Coronary artery (tissue), 2 donors: ENCODE measurements around the gene HPSE2.

Source experiments
- DNase-seq: peaks from one replicate; pipeline ENCODE4 v3.0.0-alpha.2; 2017; ENCODE audit warnings: low spot score
- H3K27ac ChIP-seq, 2 donors: fragments of 200-600 bp; sonication (generic); one replicate each; pipeline ENCODE4 v1.5.1; 2016 to 2019
- H3K4me3 ChIP-seq: fragments of 200-600 bp; sonication (generic); 2 replicates; pipeline ENCODE4 v1.5.1; 2016; ENCODE audit warnings: mild to moderate bottlenecking, moderate library complexity
- CTCF ChIP-seq: fragments of 200-600 bp; sonication (generic); IDR thresholded peaks from one replicate; pipeline ENCODE4 v1.5.1; 2019; ENCODE audit warnings: antibody characterized with exemption

HPSE2 gene

GRCh38 chr10:98920807-98921206 is 314.8 kb downstream of the HPSE2 start:
- TF ChIP-seq CTCF, result no peak
- no peak for DNase-seq
- Histone ChIP-seq H3K27ac (no peak overlapping the region), H3K4me3 (no peak overlapping the region)

GRCh38 chr10:98920360-98920759 is 315.3 kb downstream of the HPSE2 start:
- no peak for TF ChIP-seq CTCF
- H3K27ac ChIP-seq, result no peak overlapping the region
- H3K4me3 ChIP-seq, result no peak overlapping the region
- DNase-seq, result no peak

- H3K27ac ChIP-seq, result no peak overlapping the region
- H3K4me3 ChIP-seq, result no peak overlapping the region
- no peak for DNase-seq
- no peak for TF ChIP-seq CTCF
Observed at GRCh38 chr10:98919899-98920298, 315.8 kb downstream of the HPSE2 start.

GRCh38 chr10:98917828-98918227 is 317.8 kb downstream of the HPSE2 start:
- Histone ChIP-seq H3K27ac (no peak overlapping the region), H3K4me3 (no peak overlapping the region)
- no peak for DNase-seq
- no peak for TF ChIP-seq CTCF

GRCh38 chr10:98916526-98917125 is 319.0 kb downstream of the HPSE2 start:
- Histone ChIP-seq H3K27ac (no peak overlapping the region), H3K4me3 (no peak overlapping the region)
- no peak for TF ChIP-seq CTCF
- no peak for DNase-seq

- H3K4me3 ChIP-seq, result no peak overlapping the region
- H3K27ac ChIP-seq, result no peak overlapping the region
- no peak for DNase-seq
- no peak for TF ChIP-seq CTCF
Observed at GRCh38 chr10:98915911-98916310, 319.7 kb downstream of the HPSE2 start.

- no peak for DNase-seq
- TF ChIP-seq CTCF, result no peak
- Histone ChIP-seq H3K27ac (no peak overlapping the region), H3K4me3 (no peak overlapping the region)
Observed at GRCh38 chr10:98910546-98910945, 325.1 kb downstream of the HPSE2 start.
